Left cardiac atrium (tissue), 4 donors: ENCODE measurements around the gene PSMB7. TPM values are rescaled to one million over a fixed set of nuclear protein-coding genes. Genes with fewer than 3 reads are reported as not detected.

Experiments
- ATAC-seq, 2 donors: fragments of 200-7000 bp; cut with Tn5 transposase; one replicate each; pipeline ENCODE4 v1.9.1; 2020; ENCODE audit warnings: mild to moderate bottlenecking in 2 of 2, moderate library complexity in 2 of 2
- DNase-seq: peaks from one replicate; pipeline ENCODE4 v3.0.0-alpha.2; 2020
- intact Hi-C, 2 donors: fragments of 100-400 bp; cut with DNase I; formaldehyde crosslinking; loops; one replicate each; pipeline versions ENCODE4 v1.14.1 to v1.15.1; 2022 to 2023
- total RNA-seq, 2 donors: library from RNA; stranded (reverse); fragmentation: NEBNext Ultra II Directional; extraction: Animal tissue kit (Norgen Biotek cat#: 25700); gene quantifications; one replicate each; pipeline ENCODE4 v1.2.1, GENCODE V29; 2021
- donor health status: DM: no; HTN: yes; CAD: no.
- donor health status: DM: no; HTN: yes; CAD: no; lungs with severe emphysema.
- donor health status: DM: yes; HTN: yes; CAD: no.
- donor health status: Dilated cardiomyopathy.

Gene PSMB7
- total RNA-seq, 2 donors from 2014 or later = 124 to 135 TPM

DNA sequence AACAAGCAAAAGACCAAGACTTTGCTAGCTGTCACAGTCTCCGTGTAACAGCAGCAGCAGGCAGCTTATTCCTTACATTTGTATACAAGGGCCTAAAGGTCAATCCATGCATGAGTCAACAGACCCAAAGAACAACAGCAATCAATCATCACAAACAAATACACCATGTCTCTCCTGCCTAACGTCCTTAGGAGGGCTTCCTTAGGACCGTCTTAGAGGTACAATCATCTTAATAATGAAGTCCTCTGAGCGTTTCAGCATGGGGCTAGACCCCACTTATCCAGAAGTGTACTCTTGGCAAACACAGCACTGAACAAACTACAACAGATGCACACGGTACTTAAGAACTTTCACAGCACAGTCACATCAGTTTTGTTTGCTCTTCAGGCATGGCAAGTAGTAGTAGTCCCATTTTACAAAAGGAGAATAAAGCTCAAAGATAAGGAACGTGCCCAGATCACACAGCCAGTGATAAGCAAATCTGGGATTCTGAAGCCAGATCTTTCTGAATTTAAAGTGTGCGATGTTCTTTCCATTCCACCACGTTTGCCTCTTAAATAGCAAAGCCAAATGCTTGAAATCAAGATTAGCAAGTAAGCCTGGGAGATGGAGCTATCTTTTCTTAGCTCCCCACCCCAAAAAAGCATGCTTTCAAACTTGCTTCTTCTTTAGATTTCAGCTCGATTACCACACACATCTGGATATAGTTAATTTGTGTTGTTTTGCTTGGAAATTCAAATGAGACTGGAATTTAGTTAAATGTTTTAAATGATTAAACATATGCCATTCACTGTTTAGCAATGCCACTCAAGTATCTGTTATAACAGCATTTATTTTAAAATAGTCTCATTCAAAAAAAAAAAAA is 24.2 kb downstream of the PSMB7 start:
- intact Hi-C loops = no loop called here
- no peak for ATAC-seq
- DNase-seq = no peak

DNA sequence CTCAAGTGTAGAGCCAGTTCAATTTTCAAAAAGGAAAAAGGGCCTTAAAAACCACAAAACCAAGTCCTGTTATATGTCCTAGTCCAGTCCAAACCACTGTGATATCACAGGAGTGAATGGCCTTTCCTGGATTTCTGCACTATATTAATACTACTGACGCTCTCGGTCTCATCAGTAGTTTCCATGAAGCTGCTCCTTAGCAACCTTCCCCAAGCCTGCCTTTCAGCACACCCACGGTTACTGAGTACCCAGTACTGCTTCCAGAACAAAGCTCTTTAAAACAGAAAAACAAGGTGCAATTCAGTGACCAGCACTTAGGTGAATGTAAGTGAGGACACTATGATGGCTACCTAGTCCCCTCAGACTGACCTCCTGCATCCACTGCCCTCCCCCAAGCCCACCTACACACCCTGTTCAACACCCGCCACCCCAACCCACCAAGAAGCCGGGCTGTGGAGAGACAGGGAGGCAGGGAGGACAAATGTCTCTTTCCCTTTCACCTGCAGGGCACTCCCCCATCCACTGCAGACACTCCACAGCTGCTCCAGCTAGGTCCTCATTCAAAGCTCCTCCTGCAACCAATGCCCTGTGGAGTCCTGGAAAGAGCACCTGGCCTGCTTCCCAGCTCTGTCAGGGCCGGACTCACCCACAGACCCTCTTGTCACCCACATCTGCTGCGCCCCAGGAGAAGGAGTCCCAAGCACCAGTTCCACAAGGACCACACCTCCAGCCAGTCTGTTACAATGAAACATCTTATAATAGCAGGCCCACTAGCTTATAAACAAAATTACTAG is 25.9 kb downstream of the PSMB7 start:
- no peak for ATAC-seq
- no peak for DNase-seq
- intact Hi-C loops = no loop called here

DNA sequence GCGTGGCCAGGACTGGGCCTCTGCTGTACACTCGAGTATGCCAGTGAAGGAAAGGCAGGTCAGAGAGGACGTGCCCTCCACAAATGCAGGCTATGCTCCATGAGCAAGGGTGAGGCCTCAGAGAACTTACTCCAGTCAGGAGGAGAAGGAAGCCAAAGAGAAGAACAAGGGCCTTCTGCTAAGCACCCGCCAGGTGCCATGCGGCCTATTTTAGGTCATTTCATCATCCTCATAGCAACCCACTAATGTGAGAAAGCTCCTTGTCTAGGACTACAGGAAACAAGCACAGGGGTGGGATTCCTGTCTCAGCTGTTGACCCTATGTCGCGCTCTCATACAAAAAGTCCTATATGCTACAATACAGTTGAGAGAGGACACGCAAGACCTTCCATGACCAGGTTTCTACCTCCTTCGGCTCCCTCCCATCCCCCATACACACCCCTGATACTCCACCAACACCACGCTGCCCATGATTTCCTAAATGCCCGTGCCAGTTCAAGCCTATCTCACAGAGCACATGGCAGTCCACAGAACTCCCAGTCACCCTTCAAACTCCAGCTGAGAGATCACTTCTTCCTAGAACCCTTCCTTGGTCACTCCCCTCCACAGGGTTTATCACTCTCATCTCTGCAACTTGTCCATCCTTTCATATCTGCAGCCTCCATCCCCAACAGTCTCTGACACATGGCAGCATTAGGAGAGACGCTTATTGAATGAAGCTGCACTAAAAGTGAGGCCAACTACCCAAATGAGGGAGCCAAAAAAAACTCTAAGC is 26.8 kb downstream of the PSMB7 start:
- ATAC-seq (no peak), DNase-seq (no peak)
- intact Hi-C loops = no loop called here

DNA sequence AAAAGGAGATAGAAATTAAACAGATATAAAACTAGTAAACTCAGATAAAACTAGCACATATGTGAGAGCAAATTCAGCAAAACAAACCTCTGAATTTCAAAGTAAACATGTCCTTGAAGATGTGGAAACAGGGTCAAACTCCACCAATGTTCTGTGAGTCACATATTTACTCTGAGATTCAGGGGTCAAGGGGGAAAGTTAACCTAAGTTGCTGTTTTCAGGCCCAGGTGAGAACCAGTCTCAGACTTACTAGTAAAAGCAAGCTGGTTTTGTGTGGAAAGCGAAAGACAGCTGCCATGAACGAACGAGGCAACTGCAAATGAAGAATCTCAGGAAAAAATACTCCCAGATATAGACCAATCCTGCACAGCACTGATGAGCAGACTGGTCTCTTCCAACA is 29.0 kb downstream of the PSMB7 start:
- intact Hi-C loops = no loop called here
- no peak for DNase-seq
- no peak for ATAC-seq

DNA sequence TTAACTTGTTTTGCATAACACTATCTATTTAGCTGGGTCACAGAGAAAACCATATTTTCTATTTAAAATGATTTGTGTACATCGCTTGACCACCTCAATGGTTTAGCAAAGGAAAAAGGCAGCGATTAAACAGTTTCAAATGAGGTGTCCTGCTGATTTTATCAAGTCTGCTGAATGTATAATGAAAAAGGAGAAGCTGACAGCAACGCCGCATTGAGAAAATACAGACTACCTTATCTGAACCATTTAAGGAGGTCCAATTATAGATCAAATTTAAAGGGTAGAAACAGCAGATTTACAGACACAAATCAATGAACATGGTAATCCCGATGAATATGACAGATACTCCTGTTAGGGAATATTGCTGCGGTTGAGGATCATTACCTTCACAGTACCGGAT is 29.6 kb downstream of the PSMB7 start:
- DNase-seq (no peak), ATAC-seq (no peak)
- intact Hi-C loops = no loop called here

DNA sequence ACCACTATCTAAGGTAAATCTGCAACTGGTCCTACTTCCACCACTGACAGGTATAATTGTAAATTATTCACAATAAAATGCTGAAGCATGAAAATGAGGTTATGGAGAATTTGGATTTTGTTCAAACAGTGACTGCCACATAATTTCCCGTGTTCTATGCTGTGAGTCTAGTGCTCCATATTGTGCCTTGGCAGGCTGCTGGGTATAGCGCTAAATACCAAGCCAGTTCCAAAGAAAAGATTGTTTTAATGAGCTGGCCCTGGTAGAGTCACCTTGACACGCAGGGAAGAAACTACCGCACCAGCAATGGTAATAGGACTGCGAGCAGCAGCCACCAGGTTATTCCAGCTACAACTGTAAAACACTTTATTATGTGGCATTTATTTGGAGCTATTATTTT is 30.4 kb downstream of the PSMB7 start:
- ATAC-seq = no peak
- intact Hi-C loops = no loop called here

DNA sequence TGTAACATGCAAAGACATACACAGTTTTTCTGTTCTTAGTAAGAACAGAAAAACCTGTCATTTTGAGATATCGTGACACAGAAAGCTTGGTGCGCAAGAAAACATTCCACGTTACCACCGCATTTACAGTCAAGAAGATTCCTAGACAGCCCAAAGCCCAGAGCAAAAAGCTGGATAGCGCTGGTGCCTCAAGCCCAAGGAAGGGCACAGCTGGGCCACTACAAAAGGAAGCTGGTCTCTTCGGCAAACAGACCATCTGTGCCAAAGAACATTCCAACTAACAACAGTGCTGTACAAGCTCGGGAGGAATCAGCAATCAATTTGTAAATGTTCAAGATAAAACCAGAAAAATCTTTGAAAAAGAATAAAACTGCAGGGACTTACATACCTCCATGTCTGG is 31.0 kb downstream of the PSMB7 start:
- intact Hi-C loops = no loop called here
- DNase-seq (no peak), ATAC-seq (no peak)

More for the DNA sequence above, 30.4 kb downstream of the PSMB7 start:
- no peak for DNase-seq

DNA sequence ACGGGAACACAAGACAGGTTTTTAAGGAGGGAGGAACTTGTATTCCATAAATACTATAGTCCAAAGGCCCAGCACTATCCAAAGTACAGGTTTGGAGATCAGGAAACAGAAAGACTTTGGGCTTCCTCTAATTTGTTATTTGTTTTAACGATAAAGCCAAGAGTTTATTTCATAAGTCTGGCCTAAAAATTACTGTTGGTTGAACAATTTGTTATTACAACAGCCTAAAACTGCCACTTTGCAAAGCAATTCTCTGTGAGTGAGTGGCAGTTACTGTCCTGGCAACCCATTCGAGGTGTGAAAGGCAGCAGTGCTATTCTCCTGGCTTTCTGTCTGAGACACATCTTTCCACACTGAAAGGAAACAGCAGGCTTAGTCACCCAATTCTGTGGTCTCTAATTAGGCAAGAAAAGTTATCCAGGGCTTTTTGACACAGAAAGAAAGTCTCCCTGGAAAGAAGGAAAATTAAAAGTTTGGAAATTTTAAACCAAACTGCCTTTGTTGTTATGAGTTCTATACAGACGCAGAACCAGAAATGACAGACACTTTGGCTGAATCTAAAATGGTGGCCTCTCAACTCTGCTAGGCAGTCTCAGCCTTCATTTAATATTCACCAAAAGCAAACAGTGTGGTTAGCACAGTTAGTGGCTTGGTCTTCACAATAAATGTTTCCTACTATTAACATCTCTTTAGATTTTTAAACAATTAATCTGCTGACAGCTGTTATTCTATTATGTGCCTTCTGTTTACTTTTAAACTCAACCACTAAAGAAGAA is 33.9 kb downstream of the PSMB7 start:
- intact Hi-C loops = no loop called here
- ATAC-seq (no peak), DNase-seq (no peak)

DNA sequence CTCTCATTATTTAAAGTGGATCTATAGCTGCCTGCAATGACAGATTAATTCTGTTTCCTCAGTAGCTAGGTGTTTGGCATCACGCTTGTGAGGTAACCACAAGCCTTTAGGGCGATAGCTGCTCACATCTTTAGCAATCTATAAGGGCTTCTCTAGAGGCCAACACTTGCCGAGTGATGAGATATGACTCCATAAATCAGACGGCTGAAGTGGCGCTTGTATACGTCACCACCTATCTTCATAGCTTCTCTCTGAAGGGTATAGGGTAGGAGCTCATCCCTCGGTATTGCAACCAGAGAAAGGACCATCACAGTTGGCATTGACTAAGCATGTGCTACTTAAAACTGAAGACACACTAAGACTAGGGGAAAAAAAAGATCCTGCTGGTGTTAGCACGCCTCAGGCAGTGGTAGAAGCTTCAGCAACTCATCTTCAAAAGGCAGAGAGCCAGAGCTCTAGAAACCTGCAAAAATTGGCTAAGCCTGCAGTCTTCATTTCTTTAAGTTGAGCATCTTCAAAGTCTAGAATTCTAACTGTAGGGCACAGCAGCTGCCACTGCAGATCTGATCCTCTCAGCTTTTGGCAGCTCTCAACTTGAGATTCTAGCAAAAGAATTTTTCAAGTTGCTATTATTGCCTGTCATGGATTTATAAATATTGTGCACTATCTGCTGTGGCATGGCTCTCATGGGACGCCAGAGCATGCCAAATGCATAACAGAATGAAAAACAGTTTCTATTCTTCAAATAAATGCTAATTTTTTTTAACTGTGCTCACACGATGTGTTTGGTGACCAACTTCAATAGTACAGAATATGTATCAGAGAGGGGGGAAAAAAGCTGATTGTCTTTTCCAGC is 37.5 kb downstream of the PSMB7 start:
- intact Hi-C loops = no loop called here
- peak in 1 of 2 donors; percentile 81 for ATAC-seq

DNA sequence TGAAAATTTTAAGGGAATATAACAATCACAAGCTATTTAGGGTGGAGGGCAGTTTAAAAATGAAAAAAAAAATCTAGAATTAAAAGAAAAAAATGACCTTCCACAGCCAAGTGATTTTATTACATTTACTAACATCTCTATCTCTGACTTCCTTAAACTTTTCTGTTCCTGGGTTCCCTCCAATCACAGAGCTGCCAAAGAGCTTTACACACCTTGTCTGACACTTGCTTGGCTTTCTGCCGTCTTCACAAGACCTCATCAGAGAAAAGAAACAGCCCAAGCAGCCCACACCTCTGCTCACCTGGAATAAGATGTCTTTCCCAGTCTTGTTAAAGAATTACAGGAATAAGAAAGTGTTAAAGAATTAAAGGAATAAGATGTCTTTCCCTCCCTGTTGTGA is 38.9 kb downstream of the PSMB7 start:
- intact Hi-C loops = no loop called here
- ATAC-seq = peak in 1 of 2 donors; percentile 25
- DNase-seq = no peak

More for the DNA sequence above, 37.5 kb downstream of the PSMB7 start:
- DNase-seq = no peak

DNA sequence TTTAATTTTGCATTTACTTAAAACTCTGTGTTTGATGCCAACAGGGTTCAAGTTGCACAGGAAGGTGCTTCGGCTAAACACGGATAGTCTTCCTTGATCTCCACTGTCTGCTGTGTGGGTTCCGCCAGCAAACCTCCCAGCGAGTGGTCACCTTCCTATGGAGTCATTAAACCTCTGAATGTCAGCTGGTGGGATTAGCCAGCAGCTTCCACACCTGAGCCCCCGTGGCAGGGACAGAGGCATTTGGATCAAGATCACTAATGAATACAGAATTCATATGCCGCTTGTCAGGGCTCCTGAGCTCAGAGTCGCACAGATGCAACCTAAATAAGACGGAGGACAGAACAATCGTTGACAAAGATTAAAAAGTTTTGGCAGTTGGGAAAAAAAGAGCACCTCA is 39.5 kb downstream of the PSMB7 start:
- DNase-seq = no peak
- intact Hi-C loops = no loop called here
- no peak for ATAC-seq

DNA sequence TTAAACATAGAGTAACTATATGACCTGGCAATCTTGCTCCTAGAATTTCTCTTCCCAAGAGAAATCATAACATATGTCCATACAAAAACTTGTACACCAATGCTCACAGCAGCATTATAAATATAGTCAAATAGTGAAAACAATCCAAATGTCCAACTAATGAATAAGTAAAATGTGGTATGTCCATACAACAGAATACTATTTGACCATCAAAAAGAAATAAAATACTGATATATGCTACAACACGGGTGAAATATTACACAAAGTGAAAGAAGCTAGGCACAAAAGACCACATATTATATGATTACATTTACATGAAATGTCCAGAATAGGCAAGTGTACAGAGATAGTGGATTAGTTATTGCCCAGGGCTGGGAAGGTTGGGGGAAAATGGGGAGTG is 41.4 kb downstream of the PSMB7 start:
- intact Hi-C loops = no loop called here
- DNase-seq = no peak
- no peak for ATAC-seq

DNA sequence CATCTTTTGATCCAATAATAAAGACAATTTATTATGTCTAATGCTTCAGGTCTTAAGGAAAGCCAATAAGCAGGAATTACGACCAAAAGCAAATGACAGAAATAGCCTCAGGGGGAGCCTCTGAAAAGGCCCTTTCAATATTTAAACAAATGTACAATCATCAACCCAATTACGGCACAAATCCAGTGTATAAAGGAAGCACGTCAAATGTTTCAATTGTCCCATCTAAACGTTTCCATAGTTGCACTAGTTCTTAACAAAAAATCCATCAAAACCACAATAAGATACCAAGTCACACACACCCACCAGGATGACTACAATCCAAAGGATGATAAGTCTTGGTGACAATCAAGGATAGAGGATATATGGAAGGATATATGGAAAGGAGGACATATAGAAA is 41.9 kb downstream of the PSMB7 start:
- ATAC-seq = no peak
- no peak for DNase-seq
- intact Hi-C loops = no loop called here

DNA sequence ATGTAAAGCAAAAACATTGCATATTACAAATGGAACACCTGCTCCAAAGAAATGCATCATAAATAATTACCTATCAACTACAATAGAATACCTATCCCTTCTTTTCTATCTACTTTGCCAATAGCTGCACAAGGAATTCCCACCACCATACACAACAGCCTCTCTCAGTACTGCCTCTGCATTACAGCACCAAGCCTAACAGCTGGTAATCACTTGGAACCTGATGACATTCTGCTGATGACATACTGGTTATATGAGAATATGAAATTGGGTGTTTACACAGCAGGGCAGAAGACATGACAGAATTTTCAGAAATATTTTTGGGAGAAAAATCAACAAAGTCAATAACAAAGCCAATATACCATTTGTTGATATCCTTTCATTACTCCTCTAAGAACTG is 43.2 kb downstream of the PSMB7 start:
- DNase-seq = no peak
- ATAC-seq = no peak
- intact Hi-C loops = no loop called here

DNA sequence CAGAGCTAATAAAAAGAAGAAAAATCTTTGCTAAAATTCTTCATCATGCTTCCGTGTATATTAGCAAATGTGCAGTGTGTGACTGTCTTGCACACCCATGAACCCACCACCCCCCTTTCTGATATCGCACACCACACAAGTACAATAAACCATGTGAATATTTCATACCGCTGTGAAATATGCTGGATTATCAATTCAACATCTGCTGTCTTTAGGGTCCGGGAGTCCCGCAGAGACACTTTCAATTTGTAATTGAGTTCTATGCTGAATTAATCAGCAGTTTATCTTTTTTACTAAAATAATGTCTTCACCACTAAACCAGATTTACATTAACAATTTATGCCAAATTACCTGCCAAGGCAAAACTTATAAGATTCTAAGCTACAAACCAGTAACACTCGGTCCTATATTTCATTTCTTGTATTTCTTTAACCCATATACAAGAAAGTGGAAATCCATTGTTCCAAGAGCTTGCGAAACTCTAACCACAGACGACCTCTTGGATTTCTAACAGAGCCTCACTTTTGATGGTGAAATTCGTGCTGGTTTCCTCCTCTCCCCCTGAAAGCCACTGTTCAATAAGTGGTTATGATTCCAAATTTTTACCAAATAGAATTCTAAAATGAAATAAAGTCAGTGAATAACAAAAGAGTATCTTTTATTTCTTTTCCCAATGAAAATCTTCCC is 44.2 kb downstream of the PSMB7 start:
- DNase-seq (no peak), ATAC-seq (no peak)
- intact Hi-C loops = no loop called here

DNA sequence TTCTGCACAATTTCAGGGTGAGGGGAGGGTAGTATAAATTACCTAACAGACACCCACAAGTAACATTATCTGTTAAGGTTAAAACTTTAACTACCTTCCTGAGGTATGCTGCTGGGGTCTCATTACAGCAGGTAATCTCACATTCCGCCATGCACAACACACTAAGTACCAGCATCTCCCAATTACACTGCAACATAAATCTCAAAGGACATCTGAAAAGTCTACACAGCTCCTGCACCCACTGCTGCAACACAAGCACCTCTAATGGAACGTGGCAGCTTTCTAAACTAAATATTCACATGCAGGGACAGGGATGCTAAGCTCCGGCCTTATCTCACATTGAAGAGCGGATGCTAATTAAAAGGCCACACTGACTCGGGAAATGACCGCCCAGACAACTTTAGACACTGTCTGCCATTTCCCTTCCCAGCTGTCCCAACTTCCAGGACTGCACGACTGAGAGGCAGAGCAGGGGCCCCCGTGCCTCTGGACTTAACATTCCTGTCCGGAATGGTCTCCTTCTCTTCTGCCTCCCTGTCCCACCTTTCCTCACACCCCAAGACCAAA is 45.9 kb downstream of the PSMB7 start:
- DNase-seq (no peak), ATAC-seq (no peak)
- intact Hi-C loops = no loop called here

DNA sequence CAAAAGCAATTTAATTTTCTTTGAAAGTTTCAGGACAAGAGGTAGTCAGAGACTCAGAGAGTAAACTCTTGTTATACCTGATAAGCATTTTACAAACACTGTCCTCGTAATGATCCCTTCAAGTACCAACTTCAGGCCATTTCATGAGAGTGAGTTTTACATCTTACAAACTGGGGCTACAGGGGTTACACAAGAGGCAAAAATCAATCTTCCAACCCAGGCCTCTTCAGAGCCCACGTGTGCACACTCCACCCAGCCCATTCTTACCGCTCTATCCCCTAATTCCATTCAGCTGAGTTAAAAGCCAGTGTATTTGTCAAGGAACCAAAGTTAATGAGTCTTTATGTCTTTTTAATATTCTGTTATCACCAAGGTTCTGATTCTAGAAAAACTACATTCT is 46.5 kb downstream of the PSMB7 start:
- no peak for ATAC-seq
- DNase-seq = no peak
- intact Hi-C loops = no loop called here
